Neural crest cell (in vitro differentiated cells): ENCODE data around the gene IRF3. TPM values are rescaled to one million over a fixed set of nuclear protein-coding genes. Genes with fewer than 3 reads are reported as not detected.

Experiments
- DNase-seq: peaks from one replicate; pipeline ENCODE4 v3.0.0; 2021; ENCODE audit warnings: low read depth, mixed read lengths, low spot score
- H3K27ac Mint-ChIP-seq: one replicate; pipeline ENCODE4 v1.8.0; 2021; ENCODE audit warnings: mild to moderate bottlenecking, mixed read lengths; ENCODE audit not compliant: unreplicated experiment
- H3K27me3 Mint-ChIP-seq: 2 replicates; pipeline ENCODE4 v1.8.0; 2021; ENCODE audit warnings: low read depth, mild to moderate bottlenecking, mixed read lengths
- H3K36me3 Mint-ChIP-seq: 2 replicates; pipeline ENCODE4 v1.8.0; 2021; ENCODE audit warnings: low read depth, mild to moderate bottlenecking, mixed read lengths
- H3K4me1 Mint-ChIP-seq: 2 replicates; pipeline ENCODE4 v1.8.0; 2021; ENCODE audit warnings: mixed read lengths
- H3K4me3 Mint-ChIP-seq: one replicate; pipeline ENCODE4 v1.8.0; 2021; ENCODE audit warnings: mild to moderate bottlenecking, mixed read lengths
- H3K9me3 Mint-ChIP-seq: 2 replicates; pipeline ENCODE4 v1.8.0; 2021; ENCODE audit warnings: mixed read lengths
- CTCF ChIP-seq: fragments of 200-600 bp; sonication (generic); conservative IDR thresholded peaks from 2 replicates; pipeline ENCODE4 v1.5.0; 2021; ENCODE audit warnings: antibody characterized with exemption, mild to moderate bottlenecking
- total RNA-seq: library from RNA; stranded (reverse); gene quantifications from 2 replicates; pipeline ENCODE4 v1.2.1, GENCODE V29; 2021

IRF3 gene
- total RNA-seq, 1 donor from 2014 or later, result 76.0 TPM

- no peak overlapping the region for H3K27ac Mint-ChIP-seq
These were observed 20.2 kb upstream of the IRF3 start for GRCh38 chr19:49685845-49686332.

GRCh38 chr19:49684983-49685553, 19.4 kb upstream of the IRF3 start:
- Mint-ChIP-seq H3K4me3 (peak overlapping the region; percentile 74), H3K4me1 (peaks cover 25% of the 10 kb centered on the region), H3K9me3 (no peaks in the 10 kb centered on the region), H3K36me3 (peaks cover 15% of the 10 kb centered on the region), H3K27ac (no peak overlapping the region), H3K27me3 (peaks cover 5% of the 10 kb centered on the region)
- no peak for TF ChIP-seq CTCF
- no peak for DNase-seq

More at GRCh38 chr19:49685845-49686332, 20.2 kb upstream of the IRF3 start:
- Mint-ChIP-seq H3K9me3 (no peaks in the 10 kb centered on the region), H3K36me3 (peaks cover 18% of the 10 kb centered on the region), H3K4me3 (peak overlapping the region; percentile 74), H3K27me3 (peaks cover 9% of the 10 kb centered on the region), H3K4me1 (peaks cover 25% of the 10 kb centered on the region)
- no peak for TF ChIP-seq CTCF
- DNase-seq, result no peak

- peaks cover 15% of the 10 kb centered on the region for H3K36me3 Mint-ChIP-seq
- no peak for DNase-seq
- H3K27ac Mint-ChIP-seq, result no peak overlapping the region
These were observed 18.8 kb upstream of the IRF3 start for GRCh38 chr19:49684251-49684982.

GRCh38 chr19:49683814-49684250, 18.2 kb upstream of the IRF3 start:
- H3K27ac Mint-ChIP-seq, result no peak overlapping the region
- H3K4me3 Mint-ChIP-seq, result peak overlapping the region; percentile 23
- H3K4me1 Mint-ChIP-seq, result peaks cover 27% of the 10 kb centered on the region
- peaks cover 15% of the 10 kb centered on the region for H3K36me3 Mint-ChIP-seq
- no peak for DNase-seq
- H3K27me3 Mint-ChIP-seq, result peaks cover 5% of the 10 kb centered on the region
- H3K9me3 Mint-ChIP-seq, result no peaks in the 10 kb centered on the region
- TF ChIP-seq CTCF, result no peak

More at GRCh38 chr19:49684251-49684982, 18.8 kb upstream of the IRF3 start:
- TF ChIP-seq CTCF, result peak; percentile 31
- Mint-ChIP-seq H3K4me1 (peaks cover 27% of the 10 kb centered on the region), H3K27me3 (peaks cover 5% of the 10 kb centered on the region), H3K9me3 (no peaks in the 10 kb centered on the region), H3K4me3 (peak overlapping the region; percentile 23)

- Mint-ChIP-seq H3K36me3 (peaks cover 11% of the 10 kb centered on the region), H3K4me3 (peak overlapping the region; percentile 59), H3K4me1 (peaks cover 30% of the 10 kb centered on the region), H3K27ac (no peak overlapping the region), H3K9me3 (no peaks in the 10 kb centered on the region), H3K27me3 (peaks cover 2% of the 10 kb centered on the region)
- no peak for TF ChIP-seq CTCF
- DNase-seq, result no peak
These were observed 16.6 kb upstream of the IRF3 start for GRCh38 chr19:49682274-49682673.
